Measurements from ENCODE around the gene AAK1. TPM values are rescaled to one million over a fixed set of nuclear protein-coding genes. Genes with fewer than 3 reads are reported as not detected.

AAK1 gene
- polyA plus RNA-seq, 1 of the 3 experiments (the other 2 are of a cell fraction) = 13.4 TPM

DNA sequence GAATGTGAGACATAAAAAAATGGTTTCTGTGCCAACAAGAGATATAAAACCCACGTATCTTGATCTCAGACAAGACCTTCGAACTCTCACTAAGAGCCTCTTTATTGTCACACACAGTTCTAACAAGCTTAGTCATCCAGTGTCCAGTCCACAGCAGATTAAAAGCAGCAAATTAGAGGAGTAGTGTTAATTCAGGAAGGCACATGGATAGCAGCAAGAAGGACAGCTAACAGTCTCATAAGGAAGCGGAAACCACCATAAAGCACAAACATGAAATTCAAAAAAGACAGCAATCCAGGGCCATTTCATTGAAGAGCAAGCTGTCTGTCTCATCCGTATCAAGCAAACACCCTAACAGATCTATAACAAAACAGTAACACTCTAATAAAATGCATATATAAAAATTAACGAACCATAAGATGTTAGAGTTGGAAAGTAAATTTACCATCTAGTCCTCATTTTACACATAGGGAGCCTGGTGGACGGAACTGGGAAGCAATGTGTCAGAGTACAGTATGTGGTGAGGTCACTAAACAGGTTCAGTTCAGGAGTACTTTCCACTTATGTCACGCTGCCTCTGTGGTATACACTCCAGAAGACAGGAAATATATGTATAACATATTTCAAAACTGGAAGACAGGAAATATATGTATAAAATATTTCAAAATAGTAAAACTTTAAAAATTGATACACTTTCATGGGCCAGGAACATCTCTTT lies 18.3 kb downstream of the AAK1 start:
- WGBS (ENCODE audit: low lambda C conversion rate) = 93% methylated on average over 7 of the region's 7 CpGs
- Histone ChIP-seq H3K4me3 (ENCODE audit: low read depth in 2 of 2, low read length in 1 of 2) (no peak overlapping the region), H3K9me3 (no peaks in the 10 kb centered on the region), H3K4me1 (ENCODE audit: control insufficient read depth in 1 of 2, insufficient read depth in 2 of 2, low read depth in 1 of 2, low read length in 1 of 2) (peaks cover 3 to 5% of the 10 kb centered on the region in 2 experiments; a peak in 2 of 4 replicates), H3K27me3 (ENCODE audit: insufficient read depth) (no peaks in the 10 kb centered on the region), H3K9ac (no peak overlapping the region), H3F3A (replicated peaks; ENCODE audit: insufficient read depth) (no peaks in the 10 kb centered on the region), H3K79me2 (ENCODE audit: insufficient read depth) (peaks cover 98% of the 10 kb centered on the region), H3K36me3 (replicated peaks in 1 of 2; ENCODE audit: control insufficient read depth in 1 of 2, insufficient read depth in 2 of 2, low read length in 1 of 2) (no peaks in the 10 kb centered on the region), H3K9me2 (no peaks in the 10 kb centered on the region), H2AFZ (ENCODE audit: low read depth) (no peak overlapping the region), H3K4me2 (no peak overlapping the region), H3K27ac (ENCODE audit: low read depth in 2 of 2, low read length in 1 of 2) (no peak overlapping the region), H4K20me1 (ENCODE audit: insufficient read depth) (peaks cover 91% of the 10 kb centered on the region)
- CTCF ChIA-PET = no interaction called here
- DNase-seq = no peak
- POLR2A ChIA-PET = no interaction called here
- no peak for TF ChIP-seq RCOR1 (IDR thresholded peaks at IDR 0.05; ENCODE audit: low read length)
- TF ChIP-seq CHD2 (IDR thresholded peaks at IDR 0.05; ENCODE audit: low read length, partially characterized antibody) = no peak
- TF ChIP-seq, protein P1, sequence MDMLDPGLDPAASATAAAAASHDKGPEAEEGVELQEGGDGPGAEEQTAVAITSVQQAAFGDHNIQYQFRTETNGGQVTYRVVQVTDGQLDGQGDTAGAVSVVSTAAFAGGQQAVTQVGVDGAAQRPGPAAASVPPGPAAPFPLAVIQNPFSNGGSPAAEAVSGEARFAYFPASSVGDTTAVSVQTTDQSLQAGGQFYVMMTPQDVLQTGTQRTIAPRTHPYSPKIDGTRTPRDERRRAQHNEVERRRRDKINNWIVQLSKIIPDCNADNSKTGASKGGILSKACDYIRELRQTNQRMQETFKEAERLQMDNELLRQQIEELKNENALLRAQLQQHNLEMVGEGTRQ (IDR thresholded peaks at IDR 0.05; ENCODE audit: borderline replicate concordance, low read depth, low read length) = no peak

DNA sequence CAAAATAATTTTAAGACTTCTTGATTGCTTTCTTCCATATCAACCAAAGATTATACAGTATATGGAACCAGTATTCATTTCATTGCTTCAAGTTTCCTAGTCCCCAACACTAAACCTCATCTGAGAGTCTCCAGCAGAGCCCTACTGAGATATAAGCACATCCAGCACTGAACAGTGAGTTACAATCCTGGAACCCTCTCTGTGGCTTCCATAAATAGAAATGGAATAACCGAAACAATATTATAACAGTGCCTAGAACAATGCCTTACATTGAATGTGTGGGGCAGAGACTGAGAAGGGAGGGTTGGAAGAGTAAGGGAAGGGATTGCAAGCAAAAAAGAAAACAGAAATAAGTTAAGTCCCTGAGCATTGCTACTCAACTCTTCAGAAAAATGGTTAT lies 18.9 kb downstream of the AAK1 start:
- Histone ChIP-seq H3K4me1 (ENCODE audit: control insufficient read depth in 1 of 2, insufficient read depth in 2 of 2, low read depth in 1 of 2, low read length in 1 of 2) (peaks cover 0 to 5% of the 10 kb centered on the region in 2 experiments; a peak in 2 of 4 replicates), H3K9me2 (no peaks in the 10 kb centered on the region), H3K4me3 (ENCODE audit: low read depth in 2 of 2, low read length in 1 of 2) (no peak overlapping the region), H3K9me3 (no peaks in the 10 kb centered on the region), H3K27ac (ENCODE audit: low read depth in 2 of 2, low read length in 1 of 2) (no peak overlapping the region), H3F3A (replicated peaks; ENCODE audit: insufficient read depth) (no peaks in the 10 kb centered on the region), H3K36me3 (replicated peaks in 1 of 2; ENCODE audit: control insufficient read depth in 1 of 2, insufficient read depth in 2 of 2, low read length in 1 of 2) (no peaks in the 10 kb centered on the region), H3K9ac (no peak overlapping the region), H2AFZ (ENCODE audit: low read depth) (no peak overlapping the region), H3K4me2 (no peak overlapping the region), H4K20me1 (ENCODE audit: insufficient read depth) (peaks cover 92% of the 10 kb centered on the region), H3K79me2 (ENCODE audit: insufficient read depth) (peaks cover 99% of the 10 kb centered on the region), H3K27me3 (ENCODE audit: insufficient read depth) (no peaks in the 10 kb centered on the region)
- TF ChIP-seq SIN3A (IDR thresholded peaks at IDR 0.05; ENCODE audit: borderline replicate concordance, low read depth, low read length) (no peak), CHD2 (IDR thresholded peaks at IDR 0.05; ENCODE audit: low read length, partially characterized antibody) (no peak), ELF1 (IDR thresholded peaks at IDR 0.05) (no peak), SMC3 (IDR thresholded peaks at IDR 0.05; ENCODE audit: low read depth, low read length) (no peak), FOSL2 (IDR thresholded peaks at IDR 0.05; ENCODE audit: borderline replicate concordance, low read depth) (no peak), TAF1 (IDR thresholded peaks at IDR 0.05; ENCODE audit: borderline replicate concordance, low read depth, low read length) (no peak), RCOR1 (IDR thresholded peaks at IDR 0.05; ENCODE audit: low read length) (no peak)
- TF ChIP-seq, protein P1 (IDR thresholded peaks at IDR 0.05; ENCODE audit: borderline replicate concordance, low read depth, low read length) = no peak
- TF ChIP-seq, protein P2, sequence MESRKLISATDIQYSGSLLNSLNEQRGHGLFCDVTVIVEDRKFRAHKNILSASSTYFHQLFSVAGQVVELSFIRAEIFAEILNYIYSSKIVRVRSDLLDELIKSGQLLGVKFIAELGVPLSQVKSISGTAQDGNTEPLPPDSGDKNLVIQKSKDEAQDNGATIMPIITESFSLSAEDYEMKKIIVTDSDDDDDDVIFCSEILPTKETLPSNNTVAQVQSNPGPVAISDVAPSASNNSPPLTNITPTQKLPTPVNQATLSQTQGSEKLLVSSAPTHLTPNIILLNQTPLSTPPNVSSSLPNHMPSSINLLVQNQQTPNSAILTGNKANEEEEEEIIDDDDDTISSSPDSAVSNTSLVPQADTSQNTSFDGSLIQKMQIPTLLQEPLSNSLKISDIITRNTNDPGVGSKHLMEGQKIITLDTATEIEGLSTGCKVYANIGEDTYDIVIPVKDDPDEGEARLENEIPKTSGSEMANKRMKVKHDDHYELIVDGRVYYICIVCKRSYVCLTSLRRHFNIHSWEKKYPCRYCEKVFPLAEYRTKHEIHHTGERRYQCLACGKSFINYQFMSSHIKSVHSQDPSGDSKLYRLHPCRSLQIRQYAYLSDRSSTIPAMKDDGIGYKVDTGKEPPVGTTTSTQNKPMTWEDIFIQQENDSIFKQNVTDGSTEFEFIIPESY (IDR thresholded peaks at IDR 0.05; ENCODE audit: borderline replicate concordance, low read depth) = no peak
- TF ChIP-seq, protein P3, sequence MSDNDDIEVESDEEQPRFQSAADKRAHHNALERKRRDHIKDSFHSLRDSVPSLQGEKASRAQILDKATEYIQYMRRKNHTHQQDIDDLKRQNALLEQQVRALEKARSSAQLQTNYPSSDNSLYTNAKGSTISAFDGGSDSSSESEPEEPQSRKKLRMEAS (IDR thresholded peaks at IDR 0.05; ENCODE audit: low read depth) = no peak
- CTCF ChIA-PET = no interaction called here
- no peak for DNase-seq
- WGBS (ENCODE audit: low lambda C conversion rate) = 82% methylated on average over 1 of the region's 1 CpG
- POLR2A ChIA-PET = no interaction called here
